SK-N-SH (cell line): ENCODE measurements around the gene KIF2A. TPM values are rescaled to one million over a fixed set of nuclear protein-coding genes. Genes with fewer than 3 reads are reported as not detected.

Experiments
- CTCF ChIA-PET: fragments of 300-600, 350-600 bp; formaldehyde crosslinking; extraction: SDS; loops from one replicate; lab custom pipeline; 2021; lab: Yijun Ruan, JAX
- POLR2A ChIA-PET: fragments of 350-600 bp; sonication (Branson Sonifier 250); formaldehyde crosslinking; extraction: SDS; loops from one replicate; lab custom pipeline; 2020; ENCODE audit warnings: antibody characterized with exemption, inconsistent platforms; lab: Yijun Ruan, JAX
- DNase-seq: peaks from one replicate; pipeline ENCODE4 v3.0.0; 2012
- H2AFZ ChIP-seq: fragments of 200-600 bp; sonication (generic); 2 replicates; pipeline ENCODE4 v1.8.1; 2016; ENCODE audit warnings: antibody characterized with exemption, mild to moderate bottlenecking, low read depth
- H3F3A ChIP-seq: fragments of 200-600 bp; sonication (generic); replicated peaks from 2 replicates; pipeline ENCODE3; 2016; ENCODE audit warnings: antibody characterized with exemption, mild to moderate bottlenecking; ENCODE audit not compliant: insufficient read depth
- H3K27ac ChIP-seq, 2 experiments: fragments of 200-500 bp in 1 of 2; fragments of 200-600 bp in 1 of 2; sonication (Bioruptor generic) in 1 of 2; sonication (generic), shearing (Covaris generic) in 1 of 2; 2 replicates each; pipeline versions ENCODE4 v1.5.1 to v1.6.1; 2014 to 2016; ENCODE audit warnings: low read depth in 2 of 2, inconsistent platforms in 1 of 2, low read length in 1 of 2, mild to moderate bottlenecking in 1 of 2, mixed read lengths in 1 of 2
- H3K27me3 ChIP-seq: fragments of 200-600 bp; sonication (generic), shearing (Covaris generic); 2 replicates; pipeline ENCODE4 v1.6.1; 2016; ENCODE audit warnings: mixed run types; ENCODE audit not compliant: insufficient read depth
- H3K36me3 ChIP-seq, 2 experiments: fragments of 200-500 bp in 1 of 2; fragments of 200-600 bp in 1 of 2; sonication (Bioruptor generic) in 1 of 2; sonication (generic) in 1 of 2; replicated peaks in 1 of 2; 2 replicates each; pipeline versions ENCODE3 to v1.5.1; 2014 to 2016; ENCODE audit warnings: low read length in 1 of 2, mild to moderate bottlenecking in 1 of 2; ENCODE audit not compliant: insufficient read depth in 2 of 2, control insufficient read depth in 1 of 2
- H3K4me1 ChIP-seq, 2 experiments: fragments of 200-500 bp in 1 of 2; fragments of 200-600 bp in 1 of 2; sonication (Bioruptor generic) in 1 of 2; sonication (generic), shearing (Covaris generic) in 1 of 2; 2 replicates each; pipeline versions ENCODE4 v1.5.1 to v1.6.1; 2014 to 2016; ENCODE audit warnings: low read depth in 1 of 2, low read length in 1 of 2, mixed run types in 1 of 2; ENCODE audit not compliant: insufficient read depth in 2 of 2, control insufficient read depth in 1 of 2
- H3K4me2 ChIP-seq: fragments of 200-600 bp; sonication (generic), shearing (Covaris generic); 2 replicates; pipeline ENCODE4 v1.6.1; 2017; ENCODE audit warnings: mixed run types
- H3K4me3 ChIP-seq, 2 experiments: fragments of 200-500 bp in 1 of 2; fragments of 200-600 bp in 1 of 2; sonication (Bioruptor generic) in 1 of 2; sonication (generic), shearing (Covaris generic) in 1 of 2; 2 replicates each; pipeline versions ENCODE4 v1.5.1 to v1.8.1; 2014 to 2016; ENCODE audit warnings: low read depth in 2 of 2, inconsistent platforms in 1 of 2, low read length in 1 of 2, mild to moderate bottlenecking in 1 of 2, mixed read lengths in 1 of 2, moderate library complexity in 1 of 2
- H3K79me2 ChIP-seq: fragments of 200-600 bp; sonication (generic); 2 replicates; pipeline ENCODE4 v1.8.1; 2017; ENCODE audit warnings: mild to moderate bottlenecking; ENCODE audit not compliant: insufficient read depth
- H3K9ac ChIP-seq: fragments of 200-600 bp; sonication (generic); 2 replicates; pipeline ENCODE4 v1.6.1; 2017; ENCODE audit warnings: mixed run types
- H3K9me2 ChIP-seq: fragments of 200-600 bp; sonication (generic); 2 replicates; pipeline ENCODE4 v1.6.1; 2017; ENCODE audit warnings: mixed run types
- H3K9me3 ChIP-seq: fragments of 200-600 bp; sonication (generic); 2 replicates; pipeline ENCODE4 v1.6.1; 2017; ENCODE audit warnings: mixed run types, mild to moderate bottlenecking, moderate library complexity
- H4K20me1 ChIP-seq: fragments of 200-600 bp; sonication (generic); 2 replicates; pipeline ENCODE4 v1.6.1; 2017; ENCODE audit warnings: mild to moderate bottlenecking, mixed run types; ENCODE audit not compliant: insufficient read depth
- EP300 ChIP-seq, 2 experiments: IDR thresholded peaks; 2 replicates each; pipeline versions ENCODE4 v1.4.0 to v1.6.1; 2012; ENCODE audit warnings: borderline replicate concordance in 1 of 2, low read depth in 1 of 2, low read length in 1 of 2
- FOXJ3 ChIP-seq: sonication (generic); formaldehyde crosslinking; IDR thresholded peaks from 2 replicates; pipeline ENCODE4 v1.5.1; 2020; ENCODE audit warnings: mild to moderate bottlenecking, missing genetic modification reagents
- GATA2 ChIP-seq: sonication (generic); formaldehyde crosslinking; IDR thresholded peaks from 2 replicates; pipeline ENCODE4 v1.5.0; 2020; ENCODE audit warnings: mild to moderate bottlenecking, missing genetic modification reagents
- MEF2A ChIP-seq: IDR thresholded peaks from 2 replicates; pipeline ENCODE4 v1.4.0; 2012; ENCODE audit warnings: low read depth, borderline replicate concordance
- MXI1 ChIP-seq: IDR thresholded peaks from 2 replicates; pipeline ENCODE4 v1.6.1; 2012; ENCODE audit warnings: mild to moderate bottlenecking, low read depth, low read length, improper control_type of control experiment
- NFIC ChIP-seq: IDR thresholded peaks from 2 replicates; pipeline ENCODE4 v1.4.0; 2012; ENCODE audit warnings: borderline replicate concordance
- POLR2AphosphoS5 ChIP-seq: IDR thresholded peaks from 2 replicates; pipeline ENCODE4 v1.6.1; 2012; ENCODE audit warnings: low read depth, low read length
- RCOR1 ChIP-seq: fragments of 150-350 bp; IDR thresholded peaks from 2 replicates; pipeline ENCODE4 v1.6.1; 2017; ENCODE audit warnings: antibody characterized with exemption, low read length
- RFX5 ChIP-seq: IDR thresholded peaks from 2 replicates; pipeline ENCODE4 v1.6.1; 2012; ENCODE audit warnings: mild to moderate bottlenecking, improper control_type of control experiment, low read length
- SIN3A ChIP-seq: IDR thresholded peaks from 2 replicates; pipeline ENCODE4 v1.6.1; 2012; ENCODE audit warnings: low read depth, mild to moderate bottlenecking, low read length, moderate library complexity, borderline replicate concordance
- TCF12 ChIP-seq: IDR thresholded peaks from 2 replicates; pipeline ENCODE4 v1.4.0; 2012
- YY1 ChIP-seq: IDR thresholded peaks from 2 replicates; pipeline ENCODE4 v1.4.0; 2012; ENCODE audit warnings: low read depth, mild to moderate bottlenecking
- WGBS: methylation state at CpG from one replicate; pipeline ENCODE4 v1.1.6; 2017; ENCODE audit warnings: low lambda C conversion rate; 5-methylcytosine and 5-hydroxymethylcytosine counted together
- polyA plus RNA-seq, 3 experiments: library from polyadenylated mRNA; depleted of rRNA; stranded (reverse); fragments of >200 nt; gene quantifications; 2 replicates each; pipeline ENCODE4 v1.2.3, GENCODE V29; 2012
- TF ChIP-seq, protein P1 (sequence below): IDR thresholded peaks from 2 replicates; pipeline ENCODE4 v1.6.1; 2012; ENCODE audit warnings: mild to moderate bottlenecking, low read depth, low read length, moderate library complexity
- TF ChIP-seq, protein P2 (sequence below): IDR thresholded peaks from 2 replicates; pipeline ENCODE4; 2012
- TF ChIP-seq, protein P3 (sequence below): fragments of 200-600 bp; sonication (generic); IDR thresholded peaks from 2 replicates; pipeline ENCODE4 v1.6.1; 2017; ENCODE audit warnings: antibody characterized with exemption, mild to moderate bottlenecking, moderate library complexity

KIF2A gene
- polyA plus RNA-seq, 1 of the 3 experiments (the other 2 are of a cell fraction) = 14.3 TPM

DNA sequence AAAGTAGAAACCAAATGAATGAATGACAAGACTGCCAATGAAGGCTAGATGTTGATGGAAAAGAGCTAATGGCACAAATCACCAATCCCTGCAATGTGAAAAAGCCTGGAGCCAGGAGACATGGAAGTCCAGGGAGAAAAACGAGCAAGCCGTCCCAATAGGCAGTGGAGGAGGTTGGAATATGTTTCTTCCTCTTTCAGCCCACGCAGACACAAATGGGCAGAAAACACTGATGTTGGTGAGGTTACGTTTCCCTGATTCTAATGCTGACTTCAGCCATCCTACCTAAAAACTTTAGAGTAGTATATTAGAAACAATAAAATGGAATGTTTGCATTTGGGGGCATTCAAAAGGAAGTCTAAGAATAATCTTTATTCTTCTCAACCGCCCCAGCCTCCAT, 23.9 kb upstream of the KIF2A start:
- Histone ChIP-seq H3K27me3 (no peaks in the 10 kb centered on the region; the same call in 1 of the 2 replicates), H3K9me2 (no peaks in the 10 kb centered on the region), H3K27ac (no peak overlapping the region), H3K4me1 (no peaks in the 10 kb centered on the region), H3F3A (no peaks in the 10 kb centered on the region), H2AFZ (no peak overlapping the region), H3K4me2 (no peak overlapping the region), H3K4me3 (no peak overlapping the region), H3K9me3 (no peaks in the 10 kb centered on the region), H4K20me1 (no peaks in the 10 kb centered on the region), H3K9ac (no peak overlapping the region), H3K79me2 (no peaks in the 10 kb centered on the region), H3K36me3 (no peaks in the 10 kb centered on the region)
- CTCF ChIA-PET = interaction anchor here (0.7 to 0.8 kb wide), 2 partner anchors 8 to 1271 kb away, joined by 3 read pairs; no protein-coding TSS in a partner anchor
- no peak for DNase-seq
- no peak for TF ChIP-seq RFX5
- no peak for TF ChIP-seq GATA2 (CRISPR knock-in tag)
- TF ChIP-seq, protein P1, sequence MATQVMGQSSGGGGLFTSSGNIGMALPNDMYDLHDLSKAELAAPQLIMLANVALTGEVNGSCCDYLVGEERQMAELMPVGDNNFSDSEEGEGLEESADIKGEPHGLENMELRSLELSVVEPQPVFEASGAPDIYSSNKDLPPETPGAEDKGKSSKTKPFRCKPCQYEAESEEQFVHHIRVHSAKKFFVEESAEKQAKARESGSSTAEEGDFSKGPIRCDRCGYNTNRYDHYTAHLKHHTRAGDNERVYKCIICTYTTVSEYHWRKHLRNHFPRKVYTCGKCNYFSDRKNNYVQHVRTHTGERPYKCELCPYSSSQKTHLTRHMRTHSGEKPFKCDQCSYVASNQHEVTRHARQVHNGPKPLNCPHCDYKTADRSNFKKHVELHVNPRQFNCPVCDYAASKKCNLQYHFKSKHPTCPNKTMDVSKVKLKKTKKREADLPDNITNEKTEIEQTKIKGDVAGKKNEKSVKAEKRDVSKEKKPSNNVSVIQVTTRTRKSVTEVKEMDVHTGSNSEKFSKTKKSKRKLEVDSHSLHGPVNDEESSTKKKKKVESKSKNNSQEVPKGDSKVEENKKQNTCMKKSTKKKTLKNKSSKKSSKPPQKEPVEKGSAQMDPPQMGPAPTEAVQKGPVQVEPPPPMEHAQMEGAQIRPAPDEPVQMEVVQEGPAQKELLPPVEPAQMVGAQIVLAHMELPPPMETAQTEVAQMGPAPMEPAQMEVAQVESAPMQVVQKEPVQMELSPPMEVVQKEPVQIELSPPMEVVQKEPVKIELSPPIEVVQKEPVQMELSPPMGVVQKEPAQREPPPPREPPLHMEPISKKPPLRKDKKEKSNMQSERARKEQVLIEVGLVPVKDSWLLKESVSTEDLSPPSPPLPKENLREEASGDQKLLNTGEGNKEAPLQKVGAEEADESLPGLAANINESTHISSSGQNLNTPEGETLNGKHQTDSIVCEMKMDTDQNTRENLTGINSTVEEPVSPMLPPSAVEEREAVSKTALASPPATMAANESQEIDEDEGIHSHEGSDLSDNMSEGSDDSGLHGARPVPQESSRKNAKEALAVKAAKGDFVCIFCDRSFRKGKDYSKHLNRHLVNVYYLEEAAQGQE = no peak
- no peak for TF ChIP-seq FOXJ3 (CRISPR knock-in tag)
- no peak for TF ChIP-seq MEF2A
- no peak for TF ChIP-seq TCF12
- TF ChIP-seq RCOR1 = no peak
- WGBS = 67% methylated on average over 5 of the region's 5 CpGs
- POLR2A ChIA-PET = no interaction called here

DNA sequence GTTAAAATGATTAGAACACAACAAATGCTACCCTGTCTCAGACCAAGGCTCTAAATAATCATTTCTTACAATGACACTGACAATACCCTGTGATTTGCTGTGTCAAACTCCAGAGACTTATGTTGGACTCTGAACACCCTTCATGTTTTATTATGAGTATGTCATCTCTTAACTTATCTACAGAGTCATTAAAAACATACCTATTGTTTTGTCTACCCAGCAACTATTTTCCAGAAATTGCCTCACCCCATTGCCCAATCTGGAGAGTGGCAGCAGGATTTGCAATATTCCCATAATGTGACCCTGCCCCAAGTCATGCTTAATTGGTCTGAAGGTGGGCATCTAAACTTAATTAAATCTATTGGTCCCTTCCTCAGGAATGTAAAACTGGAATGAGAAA, 23.0 kb upstream of the KIF2A start:
- H3K4me1 ChIP-seq = no peaks in the 10 kb centered on the region
- H3K9me3 ChIP-seq = no peaks in the 10 kb centered on the region
- H2AFZ ChIP-seq = no peak overlapping the region
- H3K4me2 ChIP-seq = no peak overlapping the region
- H3F3A ChIP-seq = no peaks in the 10 kb centered on the region
- H3K27me3 ChIP-seq = no peaks in the 10 kb centered on the region; the same call in 1 of the 2 replicates
- TF ChIP-seq RFX5 (no peak), SIN3A (no peak), MXI1 (no peak), TCF12 (no peak), NFIC (no peak), POLR2AphosphoS5 (no peak), EP300 (IDR thresholded peaks at IDR 0.05; ENCODE audit: borderline replicate concordance in 1 of 2, low read depth in 1 of 2, low read length in 1 of 2) (no peak), YY1 (no peak), RCOR1 (no peak)
- TF ChIP-seq, protein P2, sequence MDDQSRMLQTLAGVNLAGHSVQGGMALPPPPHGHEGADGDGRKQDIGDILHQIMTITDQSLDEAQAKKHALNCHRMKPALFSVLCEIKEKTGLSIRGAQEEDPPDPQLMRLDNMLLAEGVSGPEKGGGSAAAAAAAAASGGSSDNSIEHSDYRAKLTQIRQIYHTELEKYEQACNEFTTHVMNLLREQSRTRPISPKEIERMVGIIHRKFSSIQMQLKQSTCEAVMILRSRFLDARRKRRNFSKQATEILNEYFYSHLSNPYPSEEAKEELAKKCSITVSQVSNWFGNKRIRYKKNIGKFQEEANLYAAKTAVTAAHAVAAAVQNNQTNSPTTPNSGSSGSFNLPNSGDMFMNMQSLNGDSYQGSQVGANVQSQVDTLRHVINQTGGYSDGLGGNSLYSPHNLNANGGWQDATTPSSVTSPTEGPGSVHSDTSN = no peak
- TF ChIP-seq, protein P3, sequence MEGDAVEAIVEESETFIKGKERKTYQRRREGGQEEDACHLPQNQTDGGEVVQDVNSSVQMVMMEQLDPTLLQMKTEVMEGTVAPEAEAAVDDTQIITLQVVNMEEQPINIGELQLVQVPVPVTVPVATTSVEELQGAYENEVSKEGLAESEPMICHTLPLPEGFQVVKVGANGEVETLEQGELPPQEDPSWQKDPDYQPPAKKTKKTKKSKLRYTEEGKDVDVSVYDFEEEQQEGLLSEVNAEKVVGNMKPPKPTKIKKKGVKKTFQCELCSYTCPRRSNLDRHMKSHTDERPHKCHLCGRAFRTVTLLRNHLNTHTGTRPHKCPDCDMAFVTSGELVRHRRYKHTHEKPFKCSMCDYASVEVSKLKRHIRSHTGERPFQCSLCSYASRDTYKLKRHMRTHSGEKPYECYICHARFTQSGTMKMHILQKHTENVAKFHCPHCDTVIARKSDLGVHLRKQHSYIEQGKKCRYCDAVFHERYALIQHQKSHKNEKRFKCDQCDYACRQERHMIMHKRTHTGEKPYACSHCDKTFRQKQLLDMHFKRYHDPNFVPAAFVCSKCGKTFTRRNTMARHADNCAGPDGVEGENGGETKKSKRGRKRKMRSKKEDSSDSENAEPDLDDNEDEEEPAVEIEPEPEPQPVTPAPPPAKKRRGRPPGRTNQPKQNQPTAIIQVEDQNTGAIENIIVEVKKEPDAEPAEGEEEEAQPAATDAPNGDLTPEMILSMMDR = no peak
- DNase-seq = no peak
- no peaks in the 10 kb centered on the region for H4K20me1 ChIP-seq
- H3K9me2 ChIP-seq = no peaks in the 10 kb centered on the region
- CTCF ChIA-PET = no interaction called here
- H3K27ac ChIP-seq = no peak overlapping the region
- POLR2A ChIA-PET = no interaction called here
- no peaks in the 10 kb centered on the region for H3K36me3 ChIP-seq
- no peak overlapping the region for H3K9ac ChIP-seq
- no peak overlapping the region for H3K4me3 ChIP-seq
- H3K79me2 ChIP-seq = no peaks in the 10 kb centered on the region
